ENCODE data around the gene UFSP1.

UFSP1 gene

DNA sequence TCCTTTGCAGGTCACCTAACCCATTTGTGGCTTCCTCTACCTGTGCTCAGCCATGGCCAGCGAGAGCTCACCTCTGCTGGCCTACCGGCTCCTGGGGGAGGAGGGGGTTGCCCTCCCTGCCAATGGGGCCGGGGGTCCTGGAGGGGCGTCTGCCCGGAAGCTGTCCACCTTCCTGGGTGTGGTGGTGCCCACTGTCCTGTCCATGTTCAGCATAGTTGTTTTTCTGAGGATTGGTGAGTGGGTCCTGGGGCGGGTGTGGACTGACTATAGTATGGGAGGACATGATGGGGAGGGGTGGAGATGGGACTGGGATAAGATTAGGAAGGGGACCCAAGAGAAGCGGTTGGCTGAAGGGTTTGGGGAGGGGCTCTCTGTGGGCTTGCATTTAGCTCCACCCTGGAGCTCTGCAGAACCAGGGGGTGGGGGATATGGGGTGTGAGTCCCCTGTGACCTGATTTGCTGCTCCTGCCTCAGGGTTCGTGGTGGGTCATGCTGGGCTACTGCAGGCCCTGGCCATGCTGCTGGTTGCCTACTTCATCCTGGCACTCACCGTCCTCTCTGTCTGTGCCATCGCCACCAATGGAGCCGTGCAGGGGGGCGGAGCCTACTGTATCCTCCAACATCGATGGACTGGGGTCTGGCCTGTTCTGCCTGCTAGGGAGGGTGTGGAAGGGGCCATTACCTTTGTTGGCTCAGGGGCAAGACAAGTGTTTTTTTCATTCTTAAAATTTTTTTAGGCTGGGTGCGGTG, 35.2 kb downstream of the UFSP1 start:
- DNase-seq, result no peak

DNA sequence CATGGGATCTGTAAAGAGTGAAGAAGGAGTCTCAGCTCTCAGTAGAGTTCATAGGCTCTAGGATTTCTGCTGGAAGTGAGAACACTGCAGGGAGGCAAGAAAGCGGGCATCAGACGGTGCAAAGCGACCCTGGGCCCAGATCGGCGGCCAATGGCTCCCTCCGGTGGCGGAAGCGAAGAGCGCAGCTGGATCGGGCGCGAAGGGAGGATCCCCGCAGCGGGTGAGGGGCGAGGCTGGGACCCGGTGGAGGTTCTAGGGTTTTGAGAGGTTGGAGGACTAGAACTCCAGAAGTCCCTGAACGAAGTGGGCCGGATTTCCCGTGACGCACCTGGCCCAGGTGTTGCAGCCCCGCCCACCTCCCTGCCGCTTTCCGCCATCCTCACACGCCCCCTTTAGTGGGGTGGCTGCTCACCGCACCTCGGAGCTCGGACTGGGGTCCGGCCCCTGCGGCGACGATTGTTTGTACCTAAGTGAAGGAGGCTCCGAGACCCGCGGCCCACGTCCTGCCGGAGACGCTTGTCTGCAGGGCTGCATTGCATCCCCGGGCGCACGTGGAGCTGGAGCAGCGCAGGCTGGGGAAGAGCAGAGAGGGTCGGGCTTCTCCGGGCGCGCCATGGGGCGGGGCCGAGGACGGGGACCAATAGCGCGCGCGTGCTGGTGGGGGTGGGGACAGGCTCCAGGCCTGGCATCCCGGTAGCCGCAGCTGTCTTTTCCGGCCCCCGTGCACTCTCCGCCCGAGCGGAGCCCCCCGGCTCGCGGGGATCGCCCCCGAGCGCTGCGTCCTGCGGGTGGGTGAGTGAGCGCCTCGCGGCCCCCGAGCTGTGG, 37.3 kb downstream of the UFSP1 start, which contains the start of gene SLC12A9:
Gene SLC12A9 (plus strand): TSS at position 666 of the 825 bp plus-strand sequence. CDS start 1,485 bp downstream, outside the sequence.
- DNase-seq, result peak; percentile 95

DNA sequence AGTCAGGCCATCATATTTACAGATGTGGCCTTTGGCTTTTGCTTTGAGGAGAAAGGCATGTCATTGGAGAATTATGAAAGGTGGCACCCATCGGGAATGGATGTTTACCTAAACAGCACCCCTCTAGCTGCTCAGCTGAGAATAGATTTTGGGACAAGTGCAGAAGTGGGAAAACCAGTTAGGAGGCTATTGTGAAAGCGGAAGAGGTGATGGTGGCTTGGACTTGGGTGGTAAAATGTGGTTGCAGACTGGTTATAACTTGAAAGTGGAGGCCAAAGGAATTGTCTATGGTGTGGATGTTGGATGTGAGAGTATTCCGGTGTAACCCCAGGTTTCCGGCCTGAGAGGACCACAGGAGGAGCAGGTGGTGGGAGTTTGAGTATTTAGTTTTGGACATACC, 42.2 kb downstream of the UFSP1 start:
- no peak for DNase-seq

DNA sequence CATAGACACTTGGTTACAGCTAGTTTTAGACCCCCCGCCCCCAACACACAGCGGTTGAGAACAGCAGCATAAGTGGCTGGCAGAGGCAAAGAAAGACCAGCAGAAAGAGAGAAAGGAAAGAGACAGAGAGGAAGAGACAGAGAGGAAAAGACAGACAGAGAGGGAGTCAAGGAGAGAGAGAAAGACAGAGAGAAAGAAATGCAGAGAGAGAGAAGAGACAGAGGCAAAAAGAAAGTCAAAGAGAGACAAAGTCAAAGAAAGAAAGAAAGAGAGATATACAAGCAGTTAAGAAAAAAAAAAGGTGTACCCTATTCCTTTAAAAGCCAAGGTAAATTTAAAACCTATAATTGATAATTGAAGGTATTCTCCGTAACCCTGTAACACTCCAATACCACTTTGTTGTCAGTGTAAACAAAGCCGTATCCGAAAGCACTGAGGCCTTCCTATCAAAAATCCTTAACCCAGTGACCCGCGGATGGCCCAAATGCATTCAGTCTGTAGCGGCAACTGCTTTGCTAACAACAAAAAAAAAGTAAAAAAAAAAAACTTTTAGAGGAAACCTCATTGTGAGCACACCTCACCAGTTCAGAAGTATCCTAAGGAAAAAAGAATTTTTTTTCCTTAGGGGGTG, 48.9 kb downstream of the UFSP1 start:
- no peak for DNase-seq

DNA sequence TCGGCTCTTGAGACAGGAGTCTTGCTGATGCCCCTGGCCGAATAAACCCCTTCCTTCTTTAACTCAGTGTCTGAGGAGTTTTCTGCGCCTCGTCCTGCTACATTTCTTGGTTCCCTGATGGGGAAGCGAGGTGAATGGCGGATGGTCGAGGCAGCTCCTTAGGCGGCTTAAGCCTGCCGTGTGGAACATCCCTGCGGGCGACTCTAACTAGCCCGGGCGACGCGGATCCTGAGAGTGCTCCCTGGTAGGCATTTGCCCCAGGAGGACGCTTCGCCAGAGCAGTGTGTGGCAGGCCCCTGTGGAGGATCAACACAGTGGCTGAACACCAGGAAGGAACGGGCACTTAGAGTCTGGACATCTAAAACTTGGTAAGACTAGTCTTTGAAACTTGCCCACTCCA, 50.2 kb downstream of the UFSP1 start:
- DNase-seq, result no peak

All from femur (tissue), 1 donor.